GM12873 (cell line): ENCODE results near the gene CCDC112.

Source experiments
- CTCF ChIP-seq: IDR thresholded peaks from 2 replicates; pipeline ENCODE4 v1.5.1; 2012; ENCODE audit warnings: low read depth, mild to moderate bottlenecking, moderate library complexity, low read length, control low read depth; ENCODE audit not compliant: insufficient read depth; ENCODE audit errors: missing control alignments

CCDC112 gene

GRCh38 chr5:115263078-115263380, 33.4 kb downstream of the CCDC112 start:
- no peak for TF ChIP-seq CTCF

GRCh38 chr5:115262321-115263077, 34.0 kb downstream of the CCDC112 start, which contains the start of gene PGGT1B:
PGGT1B (minus strand) TSS chr5:115262877; CDS start chr5:115262851, 26 bp downstream.
- no peak for TF ChIP-seq CTCF

GRCh38 chr5:115262011-115262320, 34.5 kb downstream of the CCDC112 start:
- no peak for TF ChIP-seq CTCF

- no peak for TF ChIP-seq CTCF
Observed at GRCh38 chr5:115260248-115260647, 36.2 kb downstream of the CCDC112 start.

- no peak for TF ChIP-seq CTCF
Observed at GRCh38 chr5:115257981-115258380, 38.5 kb downstream of the CCDC112 start.

- TF ChIP-seq CTCF = peak; percentile 59
Observed at GRCh38 chr5:115246361-115246991, 50.0 kb downstream of the CCDC112 start.

GRCh38 chr5:115243412-115243811, 53.0 kb downstream of the CCDC112 start:
- TF ChIP-seq CTCF = no peak
